PC-9 (cell line): ENCODE data around the gene NPHP1. TPM values are rescaled to one million over a fixed set of nuclear protein-coding genes. Genes with fewer than 3 reads are reported as not detected.
"Not testable (repeated sequence)": the region's sequence is repeated elsewhere in the genome, so short reads cannot be mapped to it uniquely, and the experiment has no call there.

Experiments used
- BruUV-seq: library from RNA; stranded (reverse); fragments of 400-500 nt; replicated peaks from 2 replicates; lab custom pipeline; 2021; lab: Mats Ljungman, UMichigan
- CTCF ChIA-PET: fragments of 300-600 bp; sonication (Branson Sonifier 250); formaldehyde crosslinking; loops from one replicate; lab custom pipeline; 2022; ENCODE audit warnings: antibody characterized with exemption; lab: Charles Lee
- POLR2A ChIA-PET: fragments of 300-600 bp; sonication (Branson Sonifier 250); formaldehyde crosslinking; loops from one replicate; lab custom pipeline; 2022; ENCODE audit warnings: antibody characterized with exemption; ENCODE audit not compliant: unreplicated experiment; lab: Charles Lee
- DNase-seq, 2 experiments: peaks; one replicate each; pipeline versions ENCODE4 v3.0.0 to v3.0.0-alpha.2; 2015 to 2022; ENCODE audit warnings: mixed read lengths in 1 of 2
- H2AFZ ChIP-seq: fragments of 200-600 bp; sonication (generic); 2 replicates; pipeline ENCODE4 v1.8.1; 2017; ENCODE audit warnings: antibody characterized with exemption
- H3F3A ChIP-seq: fragments of 200-600 bp; sonication (generic); 2 replicates; pipeline ENCODE4 v1.8.1; 2017; ENCODE audit warnings: antibody characterized with exemption, mild to moderate bottlenecking, low read depth; ENCODE audit not compliant: insufficient read depth
- H3K27ac ChIP-seq: fragments of 200-600 bp; sonication (generic); 2 replicates; pipeline ENCODE4 v1.6.1; 2016; ENCODE audit warnings: mixed run types
- H3K27me3 ChIP-seq: fragments of 200-600 bp; sonication (generic); 2 replicates; pipeline ENCODE4 v1.6.1; 2016; ENCODE audit warnings: low read depth, mixed run types; ENCODE audit not compliant: insufficient read depth
- H3K36me3 ChIP-seq: fragments of 200-600 bp; sonication (generic); 2 replicates; pipeline ENCODE4 v1.6.1; 2016; ENCODE audit warnings: low read depth, mixed run types
- H3K4me1 ChIP-seq: fragments of 200-600 bp; sonication (generic); replicated peaks from 2 replicates; pipeline ENCODE4 v1.6.1; 2016; ENCODE audit warnings: mixed run types; ENCODE audit not compliant: insufficient read depth
- H3K4me2 ChIP-seq: fragments of 200-600 bp; sonication (generic); 2 replicates; pipeline ENCODE4 v1.6.1; 2017; ENCODE audit warnings: mixed run types
- H3K4me3 ChIP-seq: fragments of 200-600 bp; sonication (generic); 2 replicates; pipeline ENCODE4 v1.6.1; 2016; ENCODE audit warnings: mixed run types
- H3K79me2 ChIP-seq: fragments of 200-600 bp; sonication (generic); 2 replicates; pipeline ENCODE4 v1.6.1; 2017; ENCODE audit warnings: low read depth, mixed run types
- H3K9me2 ChIP-seq: fragments of 200-600 bp; sonication (generic); 2 replicates; pipeline ENCODE4 v1.8.1; 2017; ENCODE audit warnings: mild to moderate bottlenecking; ENCODE audit not compliant: insufficient read depth
- H3K9me3 ChIP-seq: fragments of 200-600 bp; sonication (generic); 2 replicates; pipeline ENCODE4 v1.8.1; 2016; ENCODE audit warnings: low read depth; ENCODE audit not compliant: insufficient read depth
- H4K20me1 ChIP-seq: fragments of 200-600 bp; sonication (generic); 2 replicates; pipeline ENCODE4 v1.8.1; 2017; ENCODE audit not compliant: insufficient read depth
- CTCF ChIP-seq: fragments of 200-600 bp; sonication (generic); conservative IDR thresholded peaks from 2 replicates; pipeline ENCODE4 v1.6.1; 2017; ENCODE audit warnings: mixed run types, antibody characterized with exemption, mild to moderate bottlenecking, moderate library complexity
- EZH2 ChIP-seq: fragments of 200-600 bp; sonication (generic); IDR thresholded peaks from 2 replicates; pipeline ENCODE4 v1.8.0; 2017; ENCODE audit warnings: antibody characterized with exemption, low read depth
- intact Hi-C: fragments of 100-400 bp; cut with micrococcal nuclease; formaldehyde crosslinking; loops from one replicate; pipeline ENCODE4 v1.10.0; 2022; ENCODE audit not compliant: unreplicated experiment
- total RNA-seq: library from RNA; stranded (reverse); gene quantifications from 2 replicates; pipeline ENCODE4 v1.2.3, GENCODE V29; 2021

The NPHP1 gene
- total RNA-seq, 1 experiment from 2014 or later: 13.7 TPM

DNA sequence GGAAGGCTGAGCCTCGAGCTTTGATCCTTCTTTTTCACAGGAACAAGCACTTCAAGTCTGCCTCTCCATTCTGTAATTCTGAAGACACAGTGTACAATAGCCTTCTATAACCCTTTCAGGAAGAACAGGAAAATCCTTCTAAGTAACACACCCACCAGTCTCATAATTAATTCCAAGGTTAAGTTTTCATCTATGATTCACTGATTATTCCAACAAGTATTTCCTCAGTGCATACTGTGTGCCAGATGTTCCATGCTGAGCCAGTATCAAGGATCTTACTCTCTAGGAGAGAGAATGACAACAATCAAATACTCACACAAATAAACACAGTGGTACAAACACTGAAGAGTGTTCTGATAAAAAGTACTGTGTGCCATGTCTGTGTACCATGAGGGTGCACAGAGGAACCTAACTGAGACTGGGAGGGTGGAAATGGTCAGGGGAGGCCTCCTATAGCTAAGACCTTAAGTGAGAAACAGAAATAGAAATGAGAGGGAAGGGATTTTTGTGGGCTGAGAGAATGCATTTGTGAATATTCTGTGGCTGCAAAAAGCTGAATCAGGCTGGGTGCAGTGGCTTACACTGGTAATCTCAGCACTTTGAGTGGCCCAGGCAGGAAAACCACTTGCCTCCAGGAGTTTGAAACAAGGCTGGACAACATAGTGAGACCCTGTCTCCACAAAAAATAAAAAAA, 14.8 kb upstream of the NPHP1 start:
- Histone ChIP-seq H3K27ac (no peak overlapping the region), H3K4me3 (no peak overlapping the region), H3K36me3 (no peaks in the 10 kb centered on the region), H3K79me2 (no peaks in the 10 kb centered on the region), H3K4me1 (no peaks in the 10 kb centered on the region), H4K20me1 (no peaks in the 10 kb centered on the region), H2AFZ (no peak overlapping the region), H3K4me2 (no peak overlapping the region), H3K27me3 (peaks cover 29% of the 10 kb centered on the region; the same call in 1 of the 2 replicates), H3K9me2 (no peaks in the 10 kb centered on the region), H3F3A (no peaks in the 10 kb centered on the region), H3K9me3 (no peaks in the 10 kb centered on the region)
- no peak for TF ChIP-seq CTCF
- no peak for TF ChIP-seq EZH2
- ChIA-PET CTCF (no interaction called here), POLR2A (no interaction called here)
- no TSS peak for BruUV-seq
- intact Hi-C loops: no loop called here
- DNase-seq: peak in 1 of 2 experiments; percentile 55

GRCh38 chr2:110218889-110219288, 14.1 kb upstream of the NPHP1 start:
- H3K79me2 ChIP-seq, H3K9me2 ChIP-seq, H3K4me3 ChIP-seq, H4K20me1 ChIP-seq, BruUV-seq, H3F3A ChIP-seq, H3K4me1 ChIP-seq, H3K27ac ChIP-seq, CTCF ChIA-PET, POLR2A ChIA-PET, H3K36me3 ChIP-seq, H3K4me2 ChIP-seq, H2AFZ ChIP-seq, intact Hi-C loops, H3K9me3 ChIP-seq, DNase-seq: not testable (repeated sequence)
- peaks cover 29% of the 10 kb centered on the region; the same call in 1 of the 2 replicates for H3K27me3 ChIP-seq

- POLR2A ChIA-PET: interaction anchor here (0.6 kb wide), 1 partner anchor 55 kb away, joined by 4 read pairs; no protein-coding TSS in a partner anchor
Measured at GRCh38 chr2:110216803-110217202, 12.0 kb upstream of the NPHP1 start.

More at GRCh38 chr2:110216803-110217202, 12.0 kb upstream of the NPHP1 start:
- Histone ChIP-seq H3K4me2 (no peak overlapping the region), H3K4me1 (0 out of 2 replicates have a peak, but pooled peaks cover 6% of the 10 kb centered on the region), H3K27me3 (peaks cover 26% of the 10 kb centered on the region; the same call in 1 of the 2 replicates), H3K9me2 (no peaks in the 10 kb centered on the region), H4K20me1 (no peaks in the 10 kb centered on the region), H3F3A (no peaks in the 10 kb centered on the region), H3K9me3 (no peaks in the 10 kb centered on the region), H3K79me2 (peaks cover 4% of the 10 kb centered on the region), H3K27ac (no peak overlapping the region), H3K4me3 (no peak overlapping the region), H3K36me3 (no peaks in the 10 kb centered on the region), H2AFZ (no peak overlapping the region)
- no TSS peak for BruUV-seq
- intact Hi-C loops: no loop called here
- no peak for DNase-seq
- TF ChIP-seq EZH2: no peak
- no peak for TF ChIP-seq CTCF
- CTCF ChIA-PET: no interaction called here
